Endothelial cell of umbilical vein (primary cell): ENCODE results near the gene DNAJC21. TPM values are rescaled to one million over a fixed set of nuclear protein-coding genes. Genes with fewer than 3 reads are reported as not detected.

Source experiments
- BruUV-seq: library from RNA; stranded (reverse); fragments of 400-500 nt; replicated peaks from 2 replicates; lab custom pipeline; 2021; lab: Mats Ljungman, UMichigan
- CTCF ChIA-PET: fragments of 300-600, 350-600 bp; sonication (Branson Sonifier 250); formaldehyde crosslinking; loops from one replicate; lab custom pipeline; 2021; ENCODE audit warnings: antibody characterized with exemption, inconsistent platforms; lab: Charles Lee
- POLR2A ChIA-PET: fragments of 300-600, 350-600 bp; sonication (Branson Sonifier 250); formaldehyde crosslinking; loops from one replicate; lab custom pipeline; 2021; ENCODE audit warnings: antibody characterized with exemption, inconsistent platforms; lab: Charles Lee
- DNase-seq: peaks from one replicate; pipeline ENCODE4 v3.0.0-alpha.2; 2011; ENCODE audit warnings: low read depth, low spot score
- FAIRE-seq: peaks from 2 replicates; lab custom pipeline; 2011; peaks lifted over from hg19 to GRCh38; lab: Jason Lieb, UNC
- H2AFZ ChIP-seq: 2 replicates; pipeline ENCODE4 v1.6.0; 2012; ENCODE audit warnings: low read depth, low read length, control low read depth, inconsistent platforms
- H3K27ac ChIP-seq: 2 replicates; pipeline ENCODE4 v1.5.1; 2011; ENCODE audit warnings: low read depth, mild to moderate bottlenecking, control low read depth, low read length, moderate library complexity; ENCODE audit not compliant: insufficient read depth
- H3K27me3 ChIP-seq, 2 experiments: 2 replicates each; pipeline versions ENCODE4 v1.6.0 to v1.6.1; 2011; ENCODE audit warnings: low read length in 2 of 2, mixed read lengths in 1 of 2; ENCODE audit not compliant: control insufficient read depth in 2 of 2, insufficient read depth in 2 of 2
- H3K36me3 ChIP-seq, 2 experiments: 2 replicates in 1 of 2; 3 replicates in 1 of 2; pipeline ENCODE4 v1.5.1; 2011; ENCODE audit warnings: low read length in 2 of 2, mild to moderate bottlenecking in 1 of 2, moderate library complexity in 1 of 2; ENCODE audit not compliant: control insufficient read depth in 2 of 2, insufficient read depth in 2 of 2; ENCODE audit errors: extremely low read depth in 1 of 2
- H3K4me1 ChIP-seq: 3 replicates; pipeline ENCODE4 v1.5.1; 2011; ENCODE audit warnings: mild to moderate bottlenecking, low read length; ENCODE audit not compliant: control insufficient read depth, insufficient read depth; ENCODE audit errors: extremely low read depth
- H3K4me2 ChIP-seq: 2 replicates; pipeline ENCODE4 v1.6.1; 2011; ENCODE audit warnings: low read length, control low read depth, mixed read lengths; ENCODE audit not compliant: insufficient read depth
- H3K4me3 ChIP-seq, 3 experiments: fragments of 200-600 bp in 1 of 3; sonication (generic), shearing (Covaris generic) in 1 of 3; replicated peaks in 1 of 3; 2 replicates each; pipeline ENCODE4 v1.5.1; 2011 to 2016; ENCODE audit warnings: control low read depth in 3 of 3, low read length in 3 of 3, mild to moderate bottlenecking in 2 of 3, inconsistent platforms in 1 of 3, low read depth in 1 of 3, moderate library complexity in 1 of 3; ENCODE audit not compliant: insufficient read depth in 1 of 3
- H3K79me2 ChIP-seq: 2 replicates; pipeline ENCODE4 v1.6.0; 2012; ENCODE audit warnings: low read length, inconsistent platforms; ENCODE audit not compliant: control insufficient read depth, insufficient read depth
- H3K9ac ChIP-seq: replicated peaks from 2 replicates; pipeline ENCODE3; 2011; ENCODE audit warnings: low read length, control low read depth; ENCODE audit not compliant: insufficient read depth; ENCODE audit errors: extremely low read depth
- H3K9me1 ChIP-seq: replicated peaks from 3 replicates; pipeline ENCODE4 v1.6.0; 2011; ENCODE audit warnings: mild to moderate bottlenecking, low read length; ENCODE audit not compliant: control insufficient read depth, insufficient read depth; ENCODE audit errors: extremely low read depth
- H3K9me3 ChIP-seq: replicated peaks from 2 replicates; pipeline ENCODE4 v1.5.1; 2012; ENCODE audit warnings: low read length, inconsistent platforms; ENCODE audit not compliant: control insufficient read depth, insufficient read depth
- H4K20me1 ChIP-seq: replicated peaks from 2 replicates; pipeline ENCODE3; 2011; ENCODE audit warnings: mild to moderate bottlenecking, low read length; ENCODE audit not compliant: control insufficient read depth, insufficient read depth; ENCODE audit errors: extremely low read depth
- CTCF ChIP-seq, 2 donors: IDR thresholded peaks; 1 replicate in 1 of 2; 2 replicates in 1 of 2; pipeline ENCODE4 v1.5.1; 2011; ENCODE audit warnings: low read length in 2 of 2, mild to moderate bottlenecking in 2 of 2, moderate library complexity in 2 of 2, control low read depth in 1 of 2, inconsistent platforms in 1 of 2, low read depth in 1 of 2; ENCODE audit not compliant: insufficient read depth in 1 of 2; ENCODE audit errors: extremely low read depth in 1 of 2
- EZH2 ChIP-seq: IDR thresholded peaks from 2 replicates; pipeline ENCODE4 v1.6.1; 2012; ENCODE audit warnings: borderline replicate concordance, low read depth, mild to moderate bottlenecking, moderate library complexity, low read length, inconsistent platforms; ENCODE audit not compliant: severe bottlenecking
- FOS ChIP-seq: IDR thresholded peaks from 2 replicates; pipeline ENCODE4 v1.6.1; 2011; ENCODE audit warnings: mild to moderate bottlenecking, low read length, moderate library complexity, borderline replicate concordance; ENCODE audit not compliant: insufficient read depth
- GATA2 ChIP-seq: IDR thresholded peaks from 2 replicates; pipeline ENCODE4 v1.7.0; 2011; ENCODE audit warnings: low read depth, mild to moderate bottlenecking, moderate library complexity, mixed read lengths, low read length; ENCODE audit not compliant: insufficient read length, insufficient read depth
- JUN ChIP-seq: IDR thresholded peaks from 2 replicates; pipeline ENCODE4 v1.6.1; 2011; ENCODE audit warnings: borderline replicate concordance, low read depth; ENCODE audit not compliant: insufficient read length, insufficient read depth
- MYC ChIP-seq: IDR thresholded peaks from one replicate; pipeline ENCODE4 v1.6.1; 2011; ENCODE audit warnings: mild to moderate bottlenecking, low read depth, low read length
- POLR2A ChIP-seq: IDR thresholded peaks from 2 replicates; pipeline ENCODE4 v1.6.1; 2012; ENCODE audit warnings: low read depth, mild to moderate bottlenecking, control low read depth, low read length
- POLR2AphosphoS5 ChIP-seq: IDR thresholded peaks from 2 replicates; pipeline ENCODE4 v1.6.1; 2012; ENCODE audit warnings: low read depth, mild to moderate bottlenecking, control low read depth, low read length, moderate library complexity; ENCODE audit not compliant: insufficient read depth
- dilution Hi-C: fragments of 300-500 bp; cut with MboI; formaldehyde crosslinking; loops from one replicate; pipeline ENCODE4 v1.15.0; 2019; ENCODE audit warnings: low sequenced_read_pairs; ENCODE audit not compliant: extremely low pct_ligation_motif_present
- intact Hi-C: fragments of 100-400 bp; cut with micrococcal nuclease; formaldehyde crosslinking; loops from one replicate; pipeline ENCODE4 v1.10.0; 2022
- polyA plus RNA-seq, 4 experiments: library from polyadenylated mRNA; depleted of rRNA in 3 of 4; stranded (reverse) in 3 of 4; unstranded in 1 of 4; fragments of >200 nt; gene quantifications; 2 replicates each; pipeline versions ENCODE4 v1.2.1 to v1.2.3, GENCODE V29; 2011 to 2012; ENCODE audit warnings: missing spikeins in 1 of 4
- total RNA-seq: library from RNA; stranded (reverse); gene quantifications from 2 replicates; pipeline ENCODE4 v1.2.3, GENCODE V29; 2021
- TF ChIP-seq, protein P1 (sequence below): IDR thresholded peaks from 2 replicates; pipeline ENCODE4 v1.6.1; 2011; ENCODE audit not compliant: insufficient read depth, insufficient read length

Gene DNAJC21
- total and polyA plus RNA-seq, 2 donors (not counting 3 experiments of a cell fraction or from before 2014, with no cell fraction given) = 5.3 to 39.4 TPM

GRCh38 chr5:34905564-34905963 is 23.8 kb upstream of the DNAJC21 start:
- Histone ChIP-seq H2AFZ (no peak overlapping the region), H4K20me1 (no peaks in the 10 kb centered on the region), H3K9me1 (no peaks in the 10 kb centered on the region), H3K36me3 (no peaks in the 10 kb centered on the region), H3K27ac (no peak overlapping the region), H3K9ac (no peak overlapping the region), H3K4me3 (no peak overlapping the region), H3K4me2 (no peak overlapping the region), H3K4me1 (no peaks in the 10 kb centered on the region), H3K27me3 (no peaks in the 10 kb centered on the region), H3K79me2 (no peaks in the 10 kb centered on the region), H3K9me3 (no peaks in the 10 kb centered on the region)
- TF ChIP-seq MYC (no peak), CTCF (IDR thresholded peaks at IDR 0.05; ENCODE audit: extremely low read depth in 1 of 2, insufficient read depth in 1 of 2, low read depth in 1 of 2, low read length in 2 of 2) (peak; percentile 22 to 34)
- no peak for FAIRE-seq
- peak; percentile 26 for DNase-seq
- dilution Hi-C loops (loop anchor here (25.0 kb wide), 1 partner anchor 418 kb away; no protein-coding TSS in a partner anchor), intact Hi-C loops (no loop called here)
- BruUV-seq = no TSS peak
- CTCF ChIA-PET = interaction anchor here (0.9 to 2.1 kb wide), 4 partner anchors 8 to 439 kb away, joined by 3 to 24 read pairs (median 6); no protein-coding TSS in a partner anchor
- POLR2A ChIA-PET = no interaction called here

DNA sequence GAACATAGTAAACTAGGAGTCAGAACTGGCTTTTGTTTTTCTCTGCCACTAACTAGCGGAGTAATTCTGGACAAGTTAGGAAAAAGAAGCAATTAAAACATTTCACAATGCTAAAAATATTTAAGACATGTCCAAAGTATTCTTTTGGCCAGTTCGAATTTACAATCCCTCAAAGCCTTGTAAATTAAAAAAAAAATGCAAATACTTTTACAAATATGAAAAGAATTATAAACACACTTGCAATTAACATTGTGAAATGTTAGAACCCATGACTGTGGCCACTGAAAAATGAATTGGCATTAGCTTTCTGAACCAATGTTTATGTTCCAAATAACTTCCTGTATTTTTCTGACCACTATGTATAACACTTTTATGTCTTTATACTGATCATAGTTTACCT is 16.3 kb upstream of the DNAJC21 start:
- peaks cover 44% of the 10 kb centered on the region for H3K79me2 ChIP-seq
- no peak overlapping the region for H3K4me3 ChIP-seq
- POLR2A ChIA-PET = no interaction called here
- CTCF ChIA-PET = no interaction called here
- dilution Hi-C loops (loop anchor here (25.0 kb wide), 1 partner anchor 426 kb away; no protein-coding TSS in a partner anchor), intact Hi-C loops (no loop called here)
- H3K9me3 ChIP-seq = no peaks in the 10 kb centered on the region
- H3K9me1 ChIP-seq = no peaks in the 10 kb centered on the region
- peak overlapping the region; percentile 92 for H3K4me2 ChIP-seq
- no peaks in the 10 kb centered on the region for H3K27me3 ChIP-seq
- peaks cover 0 to 3% of the 10 kb centered on the region in 2 experiments for H3K36me3 ChIP-seq
- peaks cover 28% of the 10 kb centered on the region for H3K4me1 ChIP-seq
- no peak overlapping the region for H3K9ac ChIP-seq
- FAIRE-seq (no peak), DNase-seq (no peak)
- no peak overlapping the region for H3K27ac ChIP-seq
- no peaks in the 10 kb centered on the region for H4K20me1 ChIP-seq
- BruUV-seq = no TSS peak
- no peak for TF ChIP-seq MYC
- TF ChIP-seq POLR2AphosphoS5 = no peak
- TF ChIP-seq FOS = no peak
- TF ChIP-seq POLR2A = no peak
- TF ChIP-seq, protein P1, sequence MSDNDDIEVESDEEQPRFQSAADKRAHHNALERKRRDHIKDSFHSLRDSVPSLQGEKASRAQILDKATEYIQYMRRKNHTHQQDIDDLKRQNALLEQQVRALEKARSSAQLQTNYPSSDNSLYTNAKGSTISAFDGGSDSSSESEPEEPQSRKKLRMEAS = no peak
- no peak for TF ChIP-seq JUN
- no peak for TF ChIP-seq EZH2
- no peak for TF ChIP-seq GATA2
- TF ChIP-seq CTCF (IDR thresholded peaks at IDR 0.05; ENCODE audit: extremely low read depth in 1 of 2, insufficient read depth in 1 of 2, low read depth in 1 of 2, low read length in 2 of 2) = no peak
- H2AFZ ChIP-seq = no peak overlapping the region
